Keratinocyte (primary cell): Measurements from ENCODE around the gene SPATA6L. TPM values are rescaled to one million over a fixed set of nuclear protein-coding genes. Genes with fewer than 3 reads are reported as not detected.

Experiments
- DNase-seq: peaks from one replicate; pipeline ENCODE4 v3.0.0-alpha.2; 2011; ENCODE audit warnings: low read depth, missing footprints, low spot score
- FAIRE-seq: peaks from 2 replicates; lab custom pipeline; 2011; peaks lifted over from hg19 to GRCh38; lab: Jason Lieb, UNC
- H2AFZ ChIP-seq: 2 replicates; pipeline ENCODE4 v1.6.0; 2012; ENCODE audit warnings: low read length, control low read depth, inconsistent platforms; ENCODE audit not compliant: control insufficient read depth
- H3K27ac ChIP-seq: 2 replicates; pipeline ENCODE4 v1.5.1; 2011; ENCODE audit warnings: low read length; ENCODE audit not compliant: control insufficient read depth, insufficient read depth
- H3K27me3 ChIP-seq: 3 replicates; pipeline ENCODE4 v1.6.0; 2011; ENCODE audit warnings: low read length; ENCODE audit not compliant: control insufficient read depth, insufficient read depth; ENCODE audit errors: extremely low read depth
- H3K36me3 ChIP-seq, 2 experiments: 2 replicates in 1 of 2; 3 replicates in 1 of 2; pipeline ENCODE4 v1.5.1; 2011; ENCODE audit warnings: low read length in 2 of 2, mild to moderate bottlenecking in 1 of 2; ENCODE audit not compliant: control insufficient read depth in 2 of 2, insufficient read depth in 2 of 2; ENCODE audit errors: extremely low read depth in 1 of 2
- H3K4me1 ChIP-seq: 3 replicates; pipeline ENCODE4 v1.5.1; 2011; ENCODE audit warnings: low read length; ENCODE audit not compliant: control insufficient read depth, insufficient read depth; ENCODE audit errors: extremely low read depth
- H3K4me2 ChIP-seq: 3 replicates; pipeline ENCODE4 v1.6.0; 2011; ENCODE audit warnings: low read depth, low read length; ENCODE audit not compliant: control insufficient read depth, insufficient read depth; ENCODE audit errors: extremely low read depth
- H3K4me3 ChIP-seq, 3 experiments: fragments of 200-600 bp in 1 of 3; sonication (generic) in 1 of 3; 2 replicates in 2 of 3; 3 replicates in 1 of 3; pipeline ENCODE4 v1.5.1; 2011 to 2016; ENCODE audit warnings: low read length in 3 of 3, mild to moderate bottlenecking in 3 of 3, control low read depth in 2 of 3, inconsistent platforms in 1 of 3, low read depth in 1 of 3, mixed read lengths in 1 of 3, mixed run types in 1 of 3, moderate library complexity in 1 of 3; ENCODE audit not compliant: control insufficient read depth in 2 of 3, insufficient read depth in 2 of 3; ENCODE audit errors: extremely low read depth in 1 of 3
- H3K79me2 ChIP-seq: 2 replicates; pipeline ENCODE4 v1.6.0; 2012; ENCODE audit warnings: low read length; ENCODE audit not compliant: control insufficient read depth, insufficient read depth
- H3K9ac ChIP-seq: 3 replicates; pipeline ENCODE4 v1.6.0; 2011; ENCODE audit warnings: low read length; ENCODE audit not compliant: control insufficient read depth, insufficient read depth; ENCODE audit errors: extremely low read depth
- H3K9me1 ChIP-seq: 3 replicates; pipeline ENCODE4 v1.6.0; 2011; ENCODE audit warnings: low read length; ENCODE audit not compliant: control insufficient read depth, insufficient read depth; ENCODE audit errors: extremely low read depth
- H3K9me3 ChIP-seq: 2 replicates; pipeline ENCODE4 v1.5.1; 2012; ENCODE audit warnings: low read depth, low read length; ENCODE audit not compliant: control insufficient read depth
- H4K20me1 ChIP-seq: 3 replicates; pipeline ENCODE4 v1.6.0; 2011; ENCODE audit warnings: low read length; ENCODE audit not compliant: control insufficient read depth, insufficient read depth; ENCODE audit errors: extremely low read depth
- EZH2 ChIP-seq: IDR thresholded peaks from one replicate; pipeline ENCODE4 v1.6.1; 2012; ENCODE audit warnings: inconsistent platforms, mild to moderate bottlenecking, low read length, moderate library complexity
- dilution Hi-C: fragments of 300-500 bp; cut with MboI; formaldehyde crosslinking; loops from one replicate; pipeline ENCODE4 v1.7.0; 2020; ENCODE audit warnings: low sequenced_read_pairs; ENCODE audit not compliant: extremely low pct_ligation_motif_present
- polyA plus RNA-seq, 5 experiments: library from polyadenylated mRNA; depleted of rRNA in 3 of 5; stranded (reverse) in 3 of 5; stranded (forward) in 1 of 5; unstranded in 1 of 5; fragments of >200 nt; gene quantifications; 1 replicate in 1 of 5; 2 replicates in 3 of 5; 3 replicates in 1 of 5; pipeline versions ENCODE4 v1.2.1 to v1.2.3, GENCODE V29; 2011 to 2012; ENCODE audit warnings: missing spikeins in 2 of 5, low read depth in 1 of 5, low replicate concordance in 1 of 5
- TF ChIP-seq, protein P1 (sequence below), 3 experiments: IDR thresholded peaks in 1 of 3; conservative IDR thresholded peaks in 1 of 3; optimal IDR thresholded peaks in 1 of 3; 2 replicates in 2 of 3; 3 replicates in 1 of 3; pipeline versions ENCODE3 to v1.5.1; 2011; ENCODE audit warnings: low read length in 3 of 3, mild to moderate bottlenecking in 3 of 3, moderate library complexity in 2 of 3, control low read depth in 1 of 3, inconsistent platforms in 1 of 3; ENCODE audit not compliant: insufficient read depth in 2 of 3; ENCODE audit errors: extremely low read depth in 1 of 3

The SPATA6L gene
- polyA plus RNA-seq, 1 donor (not counting 4 experiments of a cell fraction or from before 2014, with no cell fraction given): 0.92 TPM

GRCh38 chr9:4572184-4572826, 94.0 kb downstream of the SPATA6L start:
- Histone ChIP-seq H3K9me1 (no peaks in the 10 kb centered on the region), H3K9me3 (no peaks in the 10 kb centered on the region), H4K20me1 (no peaks in the 10 kb centered on the region), H3K79me2 (no peaks in the 10 kb centered on the region), H3K36me3 (no peaks in the 10 kb centered on the region), H3K27ac (no peak overlapping the region), H3K4me2 (no peak overlapping the region), H2AFZ (no peak overlapping the region), H3K4me3 (no peak overlapping the region), H3K4me1 (no peaks in the 10 kb centered on the region), H3K9ac (no peak overlapping the region), H3K27me3 (no peaks in the 10 kb centered on the region)
- no peak for DNase-seq
- no peak for FAIRE-seq
- TF ChIP-seq, protein P1, sequence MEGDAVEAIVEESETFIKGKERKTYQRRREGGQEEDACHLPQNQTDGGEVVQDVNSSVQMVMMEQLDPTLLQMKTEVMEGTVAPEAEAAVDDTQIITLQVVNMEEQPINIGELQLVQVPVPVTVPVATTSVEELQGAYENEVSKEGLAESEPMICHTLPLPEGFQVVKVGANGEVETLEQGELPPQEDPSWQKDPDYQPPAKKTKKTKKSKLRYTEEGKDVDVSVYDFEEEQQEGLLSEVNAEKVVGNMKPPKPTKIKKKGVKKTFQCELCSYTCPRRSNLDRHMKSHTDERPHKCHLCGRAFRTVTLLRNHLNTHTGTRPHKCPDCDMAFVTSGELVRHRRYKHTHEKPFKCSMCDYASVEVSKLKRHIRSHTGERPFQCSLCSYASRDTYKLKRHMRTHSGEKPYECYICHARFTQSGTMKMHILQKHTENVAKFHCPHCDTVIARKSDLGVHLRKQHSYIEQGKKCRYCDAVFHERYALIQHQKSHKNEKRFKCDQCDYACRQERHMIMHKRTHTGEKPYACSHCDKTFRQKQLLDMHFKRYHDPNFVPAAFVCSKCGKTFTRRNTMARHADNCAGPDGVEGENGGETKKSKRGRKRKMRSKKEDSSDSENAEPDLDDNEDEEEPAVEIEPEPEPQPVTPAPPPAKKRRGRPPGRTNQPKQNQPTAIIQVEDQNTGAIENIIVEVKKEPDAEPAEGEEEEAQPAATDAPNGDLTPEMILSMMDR (optimal IDR thresholded peaks at IDR 0.05 in 1 of 3, IDR thresholded peaks at IDR 0.05 in 1 of 3, conservative IDR thresholded peaks at IDR 0.05 in 1 of 3; ENCODE audit: extremely low read depth in 1 of 3, insufficient read depth in 2 of 3, low read length in 3 of 3): no peak
- no peak for TF ChIP-seq EZH2
- dilution Hi-C loops: no loop called here

GRCh38 chr9:4569101-4569500, 97.2 kb downstream of the SPATA6L start:
- TF ChIP-seq EZH2: no peak
- TF ChIP-seq, protein P1 (optimal IDR thresholded peaks at IDR 0.05 in 1 of 3, IDR thresholded peaks at IDR 0.05 in 1 of 3, conservative IDR thresholded peaks at IDR 0.05 in 1 of 3; ENCODE audit: extremely low read depth in 1 of 3, insufficient read depth in 2 of 3, low read length in 3 of 3): no peak
- no peaks in the 10 kb centered on the region for H3K4me1 ChIP-seq
- H3K27me3 ChIP-seq: no peaks in the 10 kb centered on the region
- H3K36me3 ChIP-seq: no peaks in the 10 kb centered on the region
- H4K20me1 ChIP-seq: no peaks in the 10 kb centered on the region
- DNase-seq (no peak), FAIRE-seq (no peak)
- H3K9me1 ChIP-seq: no peaks in the 10 kb centered on the region
- dilution Hi-C loops: no loop called here
- H3K9ac ChIP-seq: no peak overlapping the region
- no peaks in the 10 kb centered on the region for H3K9me3 ChIP-seq
- no peak overlapping the region for H2AFZ ChIP-seq
- no peaks in the 10 kb centered on the region for H3K79me2 ChIP-seq
- H3K4me3 ChIP-seq: no peak overlapping the region
- no peak overlapping the region for H3K4me2 ChIP-seq
- no peak overlapping the region for H3K27ac ChIP-seq
